CD4-positive, alpha-beta memory T cell (primary cell): Measurements from ENCODE around the gene DCTN4. TPM values are rescaled to one million over a fixed set of nuclear protein-coding genes. Genes with fewer than 3 reads are reported as not detected.

Experiments used
- CTCF ChIA-PET: fragments of 350-600 bp; sonication (Branson Sonifier 250); formaldehyde crosslinking; loops from one replicate; lab custom pipeline; 2021; ENCODE audit warnings: inconsistent platforms; ENCODE audit not compliant: partially characterized antibody; lab: Charles Lee
- POLR2A ChIA-PET: fragments of 350-600 bp; sonication (Branson Sonifier 250); formaldehyde crosslinking; loops from one replicate; lab custom pipeline; 2021; ENCODE audit not compliant: partially characterized antibody; lab: Charles Lee
- DNase-seq, 5 donors: peaks; one replicate each; pipeline versions ENCODE4 v3.0.0 to v3.0.0-alpha.2; 2020 to 2022; ENCODE audit warnings: mixed read lengths in 1 of 5
- H3K27ac ChIP-seq: one replicate; pipeline ENCODE4 v1.7.0; 2013; ENCODE audit warnings: low read depth, low read length
- H3K27me3 ChIP-seq: 2 replicates; pipeline ENCODE4 v1.7.0; 2013; ENCODE audit warnings: mild to moderate bottlenecking, low read length, moderate library complexity; ENCODE audit not compliant: insufficient read depth
- H3K36me3 ChIP-seq: 2 replicates; pipeline ENCODE4 v1.7.0; 2013; ENCODE audit warnings: mild to moderate bottlenecking, low read length, moderate library complexity; ENCODE audit not compliant: insufficient read depth
- H3K4me1 ChIP-seq: 2 replicates; pipeline ENCODE4 v1.7.0; 2013; ENCODE audit warnings: mild to moderate bottlenecking, low read length, moderate library complexity; ENCODE audit not compliant: insufficient read depth
- H3K4me3 ChIP-seq, 2 donors: one replicate each; pipeline ENCODE4 v1.7.0; 2013; ENCODE audit warnings: low read length in 2 of 2, mild to moderate bottlenecking in 1 of 2
- H3K9me3 ChIP-seq, 2 donors: one replicate each; pipeline ENCODE4 v1.7.0; 2013; ENCODE audit warnings: low read length in 2 of 2, control low read depth in 1 of 2; ENCODE audit not compliant: control insufficient read depth in 1 of 2
- H3K27ac Mint-ChIP-seq, 7 donors: one replicate each; pipeline ENCODE4 v1.8.0; 2020 to 2021; ENCODE audit warnings: mixed read lengths in 7 of 7, mild to moderate bottlenecking in 6 of 7, inconsistent platforms in 3 of 7, moderate library complexity in 3 of 7
- H3K27me3 Mint-ChIP-seq, 2 donors: one replicate each; pipeline ENCODE4 v1.8.0; 2020 to 2021; ENCODE audit warnings: mixed read lengths in 2 of 2
- H3K36me3 Mint-ChIP-seq, 2 donors: one replicate each; pipeline ENCODE4 v1.8.0; 2020 to 2021; ENCODE audit warnings: mixed read lengths in 2 of 2, inconsistent platforms in 1 of 2, mild to moderate bottlenecking in 1 of 2
- H3K4me1 Mint-ChIP-seq, 4 donors: one replicate each; pipeline ENCODE4 v1.8.0; 2020 to 2021; ENCODE audit warnings: mixed read lengths in 4 of 4, mild to moderate bottlenecking in 1 of 4
- H3K4me3 Mint-ChIP-seq, 8 donors: one replicate each; pipeline ENCODE4 v1.8.0; 2020 to 2021; ENCODE audit warnings: mixed read lengths in 8 of 8, mild to moderate bottlenecking in 7 of 8, moderate library complexity in 6 of 8, inconsistent platforms in 3 of 8
- H3K9me3 Mint-ChIP-seq, 8 donors: one replicate each; pipeline ENCODE4 v1.8.0; 2020 to 2021; ENCODE audit warnings: mixed read lengths in 8 of 8, mild to moderate bottlenecking in 5 of 8, inconsistent platforms in 3 of 8, moderate library complexity in 1 of 8
- intact Hi-C: fragments of 100-400 bp; cut with micrococcal nuclease; formaldehyde crosslinking; loops from one replicate; pipeline ENCODE4 v1.15.1; 2023
- polyA plus RNA-seq, 2 donors: library from polyadenylated mRNA; unstranded; fragments of 300-500 nt; fragmentation: Illumina TruSeq; gene quantifications; one replicate each; pipeline ENCODE4 v1.2.3, GENCODE V29; 2021
- total RNA-seq, 2 experiments: library from RNA; stranded (reverse); gene quantifications; one replicate each; pipeline ENCODE4 v1.2.3, GENCODE V29; 2021

Gene DCTN4
- total and polyA plus RNA-seq, 4 experiments from 2014 or later: 8.8 to 46.0 (median 27.3) TPM

DNA sequence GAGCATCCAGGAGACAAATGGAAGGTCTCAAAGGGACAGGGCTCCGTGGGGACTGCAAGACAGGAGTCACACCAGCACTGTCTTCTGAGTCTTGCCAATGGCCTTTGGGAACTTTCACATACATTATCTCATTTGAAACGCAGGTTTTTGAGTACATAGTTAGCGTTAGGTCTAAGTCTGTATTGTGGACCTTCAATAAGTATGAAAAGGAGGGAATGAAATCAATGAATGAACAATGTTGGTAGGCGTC is 442 bp upstream of the DCTN4 start:
- intact Hi-C loops: loop anchor here (2.0 kb wide), 1 partner anchor 494 kb away; the partner anchor contains the start of gene GM2A
- Mint-ChIP-seq H3K4me3 (no peak overlapping the region), H3K36me3 (peaks cover 14 to 19% of the 10 kb centered on the region in 2 donors), H3K27ac (no peak overlapping the region), H3K27me3 (no peaks in the 10 kb centered on the region), H3K9me3 (no peaks in the 10 kb centered on the region), H3K4me1 (peaks cover 21 to 31% (median 27%) of the 10 kb centered on the region in 4 donors)
- H3K36me3 ChIP-seq: peaks cover 15% of the 10 kb centered on the region
- no peak for DNase-seq
- peak overlapping the region; percentile 94 for H3K27ac ChIP-seq
- peaks cover 26% of the 10 kb centered on the region for H3K4me1 ChIP-seq
- no peaks in the 10 kb centered on the region for H3K27me3 ChIP-seq
- no peaks in the 10 kb centered on the region for H3K9me3 ChIP-seq
- H3K4me3 ChIP-seq: peak overlapping the region; percentile 78 to 88
- CTCF ChIA-PET: interaction anchor here (1.1 to 11.0 kb wide), 6 partner anchors 20 to 300 kb away, joined by 3 to 87 read pairs (median 10); partner anchors contain the start of genes RBM22 and SMIM3
- POLR2A ChIA-PET: interaction anchor here (0.8 to 3.9 kb wide), 11 partner anchors 17 to 347 kb away, joined by 3 to 50 read pairs (median 5); partner anchors contain the start of genes CD74, IRGM, RBM22 and RPS14

- H3K4me1 Mint-ChIP-seq: peaks cover 29 to 41% (median 37%) of the 10 kb centered on the region in 4 donors
- H3K27ac ChIP-seq: peak overlapping the region; percentile 94
- H3K4me3 ChIP-seq: peak overlapping the region; percentile 78 to 88
- H3K4me1 ChIP-seq: peaks cover 29% of the 10 kb centered on the region
- H3K27me3 Mint-ChIP-seq: no peaks in the 10 kb centered on the region
- CTCF ChIA-PET: interaction anchor here (1.1 to 11.0 kb wide), 5 partner anchors 21 to 89 kb away, joined by 3 to 87 read pairs (median 15); partner anchors contain the start of genes RBM22 and SMIM3
- peaks cover 25 to 30% of the 10 kb centered on the region in 2 donors for H3K36me3 Mint-ChIP-seq
- DNase-seq: no peak
- H3K9me3 ChIP-seq: no peaks in the 10 kb centered on the region
- intact Hi-C loops: loop anchor here (1.0 to 2.0 kb wide), 7 partner anchors 20 to 495 kb away; partner anchors contain the start of genes GM2A, RBM22 and SMIM3
- no peak overlapping the region for H3K27ac Mint-ChIP-seq
- POLR2A ChIA-PET: interaction anchor here (0.6 to 3.9 kb wide), 14 partner anchors 8 to 455 kb away, joined by 3 to 50 read pairs (median 4); partner anchors contain the start of genes IRGM, RBM22, RPS14 and SMIM3
- peaks cover 26% of the 10 kb centered on the region for H3K36me3 ChIP-seq
- no peaks in the 10 kb centered on the region for H3K27me3 ChIP-seq
- no peak overlapping the region for H3K4me3 Mint-ChIP-seq
- H3K9me3 Mint-ChIP-seq: no peaks in the 10 kb centered on the region
These were observed 650 bp downstream of the DCTN4 start for GRCh38 chr5:150758203-150758530.

- no peaks in the 10 kb centered on the region for H3K9me3 Mint-ChIP-seq
- H3K27me3 ChIP-seq: no peaks in the 10 kb centered on the region
- H3K9me3 ChIP-seq: no peaks in the 10 kb centered on the region
- H3K4me1 Mint-ChIP-seq: peaks cover 32 to 45% (median 39%) of the 10 kb centered on the region in 4 donors
- intact Hi-C loops: no loop called here
- POLR2A ChIA-PET: interaction anchor here (2.6 to 3.9 kb wide), 4 partner anchors 21 to 89 kb away, joined by 21 to 50 read pairs (median 36); partner anchors contain the start of genes IRGM, RBM22 and SMIM3
- H3K4me3 ChIP-seq: no peak overlapping the region
- peaks cover 34% of the 10 kb centered on the region for H3K4me1 ChIP-seq
- H3K36me3 Mint-ChIP-seq: peaks cover 30 to 38% of the 10 kb centered on the region in 2 donors
- CTCF ChIA-PET: interaction anchor here (4.4 to 11.0 kb wide), 3 partner anchors 22 to 56 kb away, joined by 15 to 87 read pairs (median 33); partner anchors contain the start of genes RBM22 and SMIM3
- peaks cover 27% of the 10 kb centered on the region for H3K36me3 ChIP-seq
- peak overlapping the region; percentile 94 for H3K27ac ChIP-seq
- H3K27me3 Mint-ChIP-seq: no peaks in the 10 kb centered on the region
- H3K27ac Mint-ChIP-seq: peak overlapping the region in 4 of 7 donors; percentile 25 to 94 (median 58)
- no peak for DNase-seq
- H3K4me3 Mint-ChIP-seq: peak overlapping the region; percentile 3 to 69 (median 28)
These were observed 1.6 kb downstream of the DCTN4 start for GRCh38 chr5:150757087-150757649.

DNA sequence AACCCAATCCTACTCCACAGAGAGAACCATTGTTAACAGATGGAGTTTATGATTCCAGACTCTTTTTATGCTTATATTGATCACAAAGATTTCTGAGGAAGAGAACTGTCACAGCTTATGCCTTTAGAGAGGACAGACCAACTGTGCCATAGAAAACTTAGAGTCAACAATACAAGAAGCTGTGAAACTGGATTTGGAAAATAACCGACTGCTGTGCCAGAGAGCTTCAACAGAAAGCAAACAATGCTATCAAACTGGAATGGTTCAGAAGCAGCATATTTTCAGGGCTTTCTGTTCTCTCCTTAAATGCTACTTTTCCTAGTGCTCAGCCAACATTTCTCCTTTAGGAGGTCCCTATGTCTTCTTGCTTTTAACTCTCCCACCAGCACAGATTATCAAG is 5.0 kb downstream of the DCTN4 start:
- peak overlapping the region in 1 of 7 donors; percentile 36 for H3K27ac Mint-ChIP-seq
- Histone ChIP-seq H3K27me3 (no peaks in the 10 kb centered on the region), H3K4me1 (peaks cover 49% of the 10 kb centered on the region), H3K9me3 (no peaks in the 10 kb centered on the region), H3K27ac (no peak overlapping the region), H3K36me3 (peaks cover 27% of the 10 kb centered on the region), H3K4me3 (no peak overlapping the region)
- peaks cover 44 to 59% (median 50%) of the 10 kb centered on the region in 4 donors for H3K4me1 Mint-ChIP-seq
- no peaks in the 10 kb centered on the region for H3K27me3 Mint-ChIP-seq
- H3K4me3 Mint-ChIP-seq: peak overlapping the region in 1 of 8 donors; percentile 20
- ChIA-PET POLR2A (no interaction called here), CTCF (interaction anchor here (0.9 to 2.2 kb wide), 3 partner anchors 23 to 53 kb away, joined by 3 to 10 read pairs (median 4); partner anchors contain the start of genes RBM22 and SMIM3)
- H3K36me3 Mint-ChIP-seq: peaks cover 47 to 60% of the 10 kb centered on the region in 2 donors
- intact Hi-C loops: no loop called here
- no peak for DNase-seq
- no peaks in the 10 kb centered on the region for H3K9me3 Mint-ChIP-seq

DNA sequence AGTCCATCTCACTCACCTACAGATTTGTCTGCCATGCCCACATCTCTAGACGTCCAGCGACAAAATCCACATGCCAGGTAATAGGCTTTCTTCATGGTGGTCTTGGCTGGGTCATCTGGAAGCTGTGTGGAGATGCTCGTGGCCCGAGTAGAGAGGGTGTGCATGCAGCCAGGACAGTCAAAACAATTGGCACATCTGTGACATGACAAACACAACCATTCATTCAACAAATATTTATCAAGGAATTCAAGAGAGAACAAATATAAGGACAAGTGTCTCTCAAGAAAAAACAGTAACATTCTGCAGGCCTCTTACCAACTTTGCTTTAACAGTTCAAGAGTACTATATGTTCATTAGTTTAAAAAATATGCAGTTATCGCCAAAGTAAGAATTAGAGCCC is 5.4 kb downstream of the DCTN4 start:
- Mint-ChIP-seq H3K27me3 (no peaks in the 10 kb centered on the region), H3K36me3 (peaks cover 48 to 60% of the 10 kb centered on the region in 2 donors), H3K4me3 (peak overlapping the region in 1 of 8 donors; percentile 5), H3K4me1 (peaks cover 44 to 60% (median 50%) of the 10 kb centered on the region in 4 donors), H3K27ac (peak overlapping the region in 1 of 7 donors; percentile 36), H3K9me3 (no peaks in the 10 kb centered on the region)
- Histone ChIP-seq H3K36me3 (peaks cover 27% of the 10 kb centered on the region), H3K27ac (no peak overlapping the region), H3K27me3 (no peaks in the 10 kb centered on the region), H3K4me1 (peaks cover 49% of the 10 kb centered on the region), H3K9me3 (no peaks in the 10 kb centered on the region), H3K4me3 (no peak overlapping the region)
- ChIA-PET CTCF (interaction anchor here (1.0 to 2.2 kb wide), 2 partner anchors 25 to 53 kb away, joined by 4 to 10 read pairs; partner anchors contain the start of genes RBM22 and SMIM3), POLR2A (interaction anchor here (2.4 kb wide), 1 partner anchor 53 kb away, joined by 11 read pairs; the partner anchor contains the start of gene RBM22)
- intact Hi-C loops: no loop called here
- no peak for DNase-seq

GRCh38 chr5:150751096-150751891 is 7.5 kb downstream of the DCTN4 start:
- Mint-ChIP-seq H3K27me3 (no peaks in the 10 kb centered on the region), H3K4me3 (peak overlapping the region in 1 of 8 donors; percentile 2), H3K9me3 (no peaks in the 10 kb centered on the region), H3K4me1 (peaks cover 40 to 55% (median 48%) of the 10 kb centered on the region in 4 donors), H3K36me3 (peaks cover 48 to 57% of the 10 kb centered on the region in 2 donors), H3K27ac (peak overlapping the region in 4 of 7 donors; percentile 32 to 68 (median 39))
- POLR2A ChIA-PET: interaction anchor here (0.8 to 2.4 kb wide), 3 partner anchors 27 to 51 kb away, joined by 3 to 11 read pairs (median 5); partner anchors contain the start of genes RBM22 and SMIM3
- intact Hi-C loops: no loop called here
- Histone ChIP-seq H3K9me3 (no peaks in the 10 kb centered on the region), H3K4me1 (peaks cover 36% of the 10 kb centered on the region), H3K36me3 (peaks cover 27% of the 10 kb centered on the region), H3K4me3 (no peak overlapping the region), H3K27ac (no peak overlapping the region), H3K27me3 (no peaks in the 10 kb centered on the region)
- CTCF ChIA-PET: interaction anchor here (0.5 to 1.2 kb wide), 3 partner anchors 15 to 36 kb away, joined by 3 read pairs; no protein-coding TSS in a partner anchor
- DNase-seq: no peak
